Measurements from ENCODE around the gene OLFM3.

OLFM3 gene

DNA sequence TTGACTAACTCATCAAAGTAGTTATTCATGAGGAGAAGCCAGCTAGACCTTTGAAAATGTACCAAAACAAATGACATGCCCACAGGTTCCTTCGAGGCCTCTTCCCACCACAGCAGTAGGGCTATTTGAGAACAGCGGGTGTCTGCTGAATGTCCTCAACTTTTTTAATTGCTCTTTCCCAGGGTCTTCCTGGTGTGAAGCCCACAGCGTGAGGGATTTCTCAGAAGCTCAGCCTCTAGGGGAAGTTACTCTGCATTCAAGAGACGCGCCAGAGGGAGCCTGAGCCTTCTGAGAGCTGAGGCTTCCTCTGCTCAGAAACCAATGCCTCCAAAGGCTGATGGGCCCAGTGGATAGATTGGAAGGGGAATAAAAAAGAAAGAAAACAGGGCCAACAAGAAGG is 153.6 kb downstream of the OLFM3 start:
- DNase-seq, result no peak

DNA sequence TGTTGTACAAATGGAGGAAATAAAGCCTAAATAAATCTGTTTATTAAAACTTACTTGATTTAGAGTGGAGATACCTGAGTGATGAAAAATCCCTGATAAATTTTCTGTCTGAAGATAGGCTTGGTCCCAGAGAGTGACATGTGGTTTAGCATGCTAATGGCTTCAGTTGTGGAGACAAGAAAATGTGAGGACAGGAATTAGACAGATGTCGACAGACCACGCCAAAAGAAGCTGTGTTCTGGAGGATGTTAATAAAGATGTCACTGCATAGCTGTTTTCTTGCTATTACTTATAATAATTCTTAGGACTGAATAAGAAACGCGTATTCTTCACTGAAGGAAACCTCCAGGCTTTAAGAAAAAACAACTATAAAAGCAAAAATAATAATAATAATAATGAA is 154.9 kb downstream of the OLFM3 start:
- no peak for DNase-seq

DNA sequence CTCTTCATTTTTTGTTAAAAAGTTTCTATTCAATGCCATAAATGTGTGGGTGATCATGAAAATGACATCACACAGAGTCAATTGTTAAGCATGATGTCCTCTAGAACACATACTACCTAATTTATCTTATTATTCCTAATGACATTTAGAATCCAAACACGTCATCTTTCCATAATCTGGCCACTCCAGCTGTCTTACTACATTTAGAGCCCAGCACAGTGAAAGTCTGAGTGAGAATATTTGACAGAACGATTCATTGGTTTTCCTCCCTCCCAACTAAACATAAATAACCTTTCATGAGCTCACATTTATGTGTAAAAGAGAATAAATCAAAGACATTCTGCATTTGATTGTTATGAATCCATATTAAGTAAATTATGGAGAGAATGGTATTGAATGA is 160.7 kb downstream of the OLFM3 start:
- DNase-seq, result no peak

DNA sequence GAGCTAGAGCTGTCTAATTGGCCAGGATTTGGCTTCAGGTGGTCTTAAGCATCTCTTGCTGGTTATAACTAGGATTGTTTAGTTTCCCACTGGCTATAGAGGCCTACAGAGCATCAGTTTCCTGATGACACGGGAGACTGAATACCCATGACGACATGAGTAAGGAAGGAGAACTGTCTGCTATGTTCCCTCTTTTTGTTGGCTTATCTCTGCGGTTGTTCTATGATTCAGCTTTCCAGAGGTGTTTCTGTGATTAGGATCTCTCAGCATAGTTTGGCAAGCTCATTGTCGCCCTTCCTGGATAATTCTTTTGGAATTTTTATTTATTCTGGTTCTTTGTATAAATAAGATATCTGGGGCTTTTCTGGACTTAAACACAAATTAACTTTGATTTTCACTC is 163.4 kb downstream of the OLFM3 start:
- no peak for DNase-seq

DNA sequence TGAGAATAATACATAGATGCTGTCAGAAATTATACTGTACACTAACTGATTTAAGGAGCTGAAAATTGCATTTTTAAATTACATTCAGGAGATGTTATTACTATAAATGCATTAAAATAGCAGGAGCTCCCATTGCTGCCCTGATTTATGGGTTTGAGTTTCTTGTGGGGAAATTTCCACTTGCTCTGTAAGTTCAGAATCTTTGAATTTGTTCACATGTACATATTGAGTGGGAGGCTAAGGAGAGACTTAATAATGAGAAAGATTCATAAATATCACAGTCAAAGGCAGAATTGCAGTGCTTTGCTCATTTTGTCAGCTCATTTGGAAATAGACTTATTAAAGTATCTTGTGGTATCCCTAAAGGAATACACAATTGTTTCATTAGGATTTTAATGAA is 170.3 kb downstream of the OLFM3 start:
- DNase-seq, result no peak

DNA sequence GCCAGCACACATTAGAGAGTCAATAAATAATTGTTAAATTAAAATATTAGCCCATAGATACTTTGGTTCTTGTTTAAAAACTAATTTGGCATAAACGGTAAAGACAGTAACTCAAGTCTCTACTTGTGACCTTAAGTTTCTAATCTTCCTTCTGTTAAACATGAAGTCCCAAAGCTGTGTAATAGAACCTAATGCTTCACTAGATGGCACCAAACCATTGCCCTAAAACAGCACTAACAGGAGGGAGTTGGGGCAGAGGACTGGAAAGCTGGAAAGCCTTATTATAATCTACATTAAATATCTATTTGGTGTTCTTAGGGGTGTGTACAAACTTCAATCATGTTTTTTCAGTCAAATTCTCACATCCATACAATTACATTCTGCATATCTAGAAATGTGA is 176.7 kb downstream of the OLFM3 start:
- DNase-seq, result no peak

DNA sequence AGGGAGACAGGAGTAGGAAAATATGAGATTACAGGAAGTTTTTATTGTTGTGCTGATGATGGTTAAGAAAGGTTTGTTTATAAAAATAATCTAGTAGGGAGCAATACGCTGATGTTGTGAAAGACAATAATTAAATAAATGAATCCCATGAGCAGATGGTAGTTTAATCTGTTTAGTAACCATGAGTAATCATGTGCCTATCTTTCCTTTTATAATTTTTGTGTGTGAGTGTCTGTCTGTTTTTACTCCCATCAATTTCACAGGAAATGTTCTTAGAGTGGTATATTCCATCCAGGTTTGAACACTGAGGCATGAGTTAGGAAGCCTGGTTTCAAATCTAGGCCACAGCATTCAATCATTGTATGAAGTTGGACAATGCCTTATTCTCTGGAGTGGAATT is 180.5 kb downstream of the OLFM3 start:
- no peak for DNase-seq

DNA sequence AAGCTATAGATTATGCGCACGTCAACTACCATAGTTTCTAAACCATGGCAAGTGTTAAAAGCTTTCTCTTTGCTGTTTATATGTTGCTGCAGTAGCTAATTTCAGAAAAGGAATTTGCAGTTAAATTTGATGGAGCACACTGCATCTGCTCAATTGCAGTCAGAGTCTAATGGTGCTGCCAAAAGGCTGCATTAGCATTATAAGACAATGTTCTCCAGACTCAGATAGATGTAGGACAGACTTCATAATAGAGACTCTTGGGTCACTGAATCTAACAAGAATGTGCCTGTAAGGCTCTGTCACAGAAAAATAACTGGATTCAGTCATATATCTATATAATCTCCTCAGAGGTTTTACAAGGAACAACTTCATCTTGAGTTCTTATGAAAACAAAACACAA is 198.3 kb downstream of the OLFM3 start:
- no peak for DNase-seq

DNA sequence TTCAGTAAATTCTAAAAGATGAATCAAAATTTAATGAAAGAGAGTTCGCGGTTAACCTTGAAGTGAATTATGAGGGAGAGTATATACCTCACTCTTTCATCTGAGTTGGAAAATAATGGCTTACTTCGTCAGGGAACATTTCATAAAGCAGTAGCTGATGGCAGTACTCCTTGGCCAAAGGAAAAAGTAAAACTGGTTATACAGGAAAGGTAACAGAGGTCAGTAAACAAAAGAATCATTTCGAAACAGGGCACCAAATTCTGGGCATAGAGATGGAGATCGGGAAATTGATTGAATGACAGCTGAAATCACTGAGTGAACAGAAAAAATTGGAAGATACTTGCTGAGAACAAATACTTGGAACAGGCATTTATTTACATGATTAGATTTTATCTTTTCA is 199.0 kb downstream of the OLFM3 start:
- no peak for DNase-seq

DNA sequence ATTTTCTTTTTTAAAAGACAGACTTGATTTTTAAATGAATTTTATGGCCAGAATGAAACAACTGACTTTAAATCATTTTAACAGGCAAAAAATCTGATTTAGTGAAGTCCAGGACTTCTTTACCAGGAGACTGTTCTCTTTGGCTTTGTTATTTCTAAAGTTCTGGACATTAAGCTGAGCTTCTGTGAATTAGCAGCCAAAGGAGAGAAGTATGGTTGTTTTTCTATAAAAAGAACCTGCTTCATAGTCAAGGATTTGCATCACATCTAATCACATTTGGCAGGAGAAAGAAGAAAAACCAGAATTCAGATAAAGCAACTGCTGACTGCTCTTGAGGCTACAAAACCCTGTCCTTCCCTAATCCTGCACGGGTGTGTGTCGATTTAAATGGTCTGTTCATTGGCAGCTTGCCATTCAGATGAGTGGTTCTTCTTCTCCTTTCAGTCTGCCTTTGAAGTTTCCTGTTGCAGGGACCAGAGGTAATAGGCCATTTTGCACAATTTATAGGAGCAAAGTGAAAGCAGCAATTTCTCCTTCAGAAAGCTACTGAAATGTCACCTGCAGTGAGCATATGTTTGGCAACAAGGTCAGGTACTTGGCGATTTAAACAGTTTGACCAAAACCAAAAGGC is 215.4 kb downstream of the OLFM3 start:
- DNase-seq, result no peak

DNA sequence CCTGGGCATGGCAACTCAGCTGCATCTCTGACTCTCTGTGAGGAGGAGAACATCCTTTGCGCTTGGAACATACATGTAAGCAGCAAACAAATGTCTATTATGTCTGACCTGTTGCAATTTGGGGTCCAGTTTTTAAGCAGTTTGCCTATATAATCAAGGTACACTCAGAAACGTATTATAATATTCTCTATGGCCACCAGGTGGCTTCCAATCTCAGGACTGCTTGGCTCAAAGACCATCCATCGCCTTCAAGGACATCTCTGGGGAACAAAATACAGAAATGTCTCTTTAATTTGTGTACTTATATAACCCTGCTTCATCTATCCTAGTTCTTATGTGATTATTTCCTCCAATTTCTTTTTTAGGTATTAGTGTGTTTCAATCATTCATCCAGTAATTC is 227.2 kb downstream of the OLFM3 start:
- no peak for DNase-seq

DNA sequence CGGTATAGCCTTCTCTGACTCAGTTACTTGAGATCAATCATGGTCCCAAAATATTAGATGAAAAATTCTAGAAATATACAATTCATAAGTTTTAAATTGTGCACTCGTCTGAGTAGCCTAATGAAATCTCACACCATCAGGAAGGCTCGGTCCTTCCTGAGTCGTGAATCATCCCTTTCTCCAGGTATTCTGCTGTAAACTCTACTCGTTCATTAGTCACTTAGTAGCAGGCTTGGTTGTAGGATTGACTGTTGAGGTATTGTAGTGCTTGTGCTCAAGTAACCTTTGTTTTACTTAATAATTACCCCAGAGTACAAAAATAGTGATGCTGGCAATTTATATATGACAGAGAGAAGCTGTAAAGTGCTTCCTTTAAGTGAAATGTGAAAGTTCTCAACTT is 238.7 kb downstream of the OLFM3 start:
- no peak for DNase-seq

DNA sequence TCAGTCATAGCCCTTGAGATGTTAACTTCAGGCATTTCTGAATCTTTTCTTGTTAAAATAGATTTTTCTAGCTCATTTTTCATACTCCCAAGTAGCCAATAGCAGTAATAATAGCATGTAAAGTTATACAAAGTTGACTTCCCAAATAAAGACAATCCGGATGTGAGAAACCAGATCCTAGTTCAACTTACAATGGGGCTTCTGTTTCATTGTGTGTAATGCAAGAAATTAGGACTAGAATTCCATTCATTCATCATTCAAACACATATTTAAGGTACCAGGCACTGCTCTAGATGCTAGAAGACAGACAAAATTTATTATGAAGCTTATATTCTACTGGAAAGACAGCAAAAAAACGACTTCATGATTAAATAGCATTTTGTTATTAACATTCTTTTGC is 240.3 kb downstream of the OLFM3 start:
- DNase-seq, result no peak
